Loucy (cell line): ENCODE data around the gene SLC6A18.

Source experiments
- EZH2phosphoT487 ChIP-seq: fragments of 200-600 bp; IDR thresholded peaks from 2 replicates; pipeline ENCODE4 v1.6.1; 2018; ENCODE audit warnings: antibody characterized with exemption, mild to moderate bottlenecking, moderate library complexity, borderline replicate concordance
- TF ChIP-seq, protein P1 (sequence below): fragments of 200-600 bp; sonication (generic); conservative IDR thresholded peaks from 2 replicates; pipeline ENCODE4 v1.5.1; 2014; ENCODE audit warnings: mild to moderate bottlenecking, antibody characterized with exemption, low read length

DNA sequence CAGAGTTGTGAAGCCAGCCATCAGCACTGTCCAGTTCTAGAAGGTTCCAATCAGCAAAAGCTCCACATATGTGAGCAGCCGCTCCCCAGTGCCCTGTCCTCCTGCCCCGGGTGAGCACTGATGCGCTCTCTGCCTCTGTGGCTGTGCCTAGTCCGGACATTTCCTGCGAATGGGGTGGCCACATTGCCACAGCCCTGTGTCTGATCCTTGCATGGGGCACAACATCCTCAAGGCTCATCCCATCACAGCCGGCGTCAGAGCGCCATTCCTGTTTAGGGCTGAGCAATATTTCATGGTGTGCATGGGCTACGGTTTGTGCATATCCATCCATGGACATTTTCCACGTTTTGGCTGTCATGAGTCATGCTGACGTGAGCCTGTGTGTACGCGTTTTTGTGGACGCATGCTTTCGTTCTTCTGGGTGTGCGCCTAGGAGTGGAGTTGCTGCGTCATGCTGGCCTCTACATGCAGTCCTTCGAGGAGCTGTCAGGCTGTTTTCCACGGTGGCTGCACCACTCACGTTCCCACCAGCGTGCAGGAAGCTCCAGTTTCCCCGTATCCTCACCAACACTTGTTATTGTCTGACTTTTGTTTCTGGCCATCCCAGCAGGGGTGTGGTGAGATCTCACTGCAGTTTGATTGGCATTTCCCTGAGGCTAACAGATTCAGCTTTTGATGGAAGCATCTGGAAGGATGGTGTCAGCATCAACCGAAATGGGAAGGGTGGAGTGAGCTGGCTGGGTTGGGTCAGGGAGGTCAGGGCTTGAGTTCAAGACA, 9.7 kb upstream of the SLC6A18 start:
- TF ChIP-seq, protein P1, sequence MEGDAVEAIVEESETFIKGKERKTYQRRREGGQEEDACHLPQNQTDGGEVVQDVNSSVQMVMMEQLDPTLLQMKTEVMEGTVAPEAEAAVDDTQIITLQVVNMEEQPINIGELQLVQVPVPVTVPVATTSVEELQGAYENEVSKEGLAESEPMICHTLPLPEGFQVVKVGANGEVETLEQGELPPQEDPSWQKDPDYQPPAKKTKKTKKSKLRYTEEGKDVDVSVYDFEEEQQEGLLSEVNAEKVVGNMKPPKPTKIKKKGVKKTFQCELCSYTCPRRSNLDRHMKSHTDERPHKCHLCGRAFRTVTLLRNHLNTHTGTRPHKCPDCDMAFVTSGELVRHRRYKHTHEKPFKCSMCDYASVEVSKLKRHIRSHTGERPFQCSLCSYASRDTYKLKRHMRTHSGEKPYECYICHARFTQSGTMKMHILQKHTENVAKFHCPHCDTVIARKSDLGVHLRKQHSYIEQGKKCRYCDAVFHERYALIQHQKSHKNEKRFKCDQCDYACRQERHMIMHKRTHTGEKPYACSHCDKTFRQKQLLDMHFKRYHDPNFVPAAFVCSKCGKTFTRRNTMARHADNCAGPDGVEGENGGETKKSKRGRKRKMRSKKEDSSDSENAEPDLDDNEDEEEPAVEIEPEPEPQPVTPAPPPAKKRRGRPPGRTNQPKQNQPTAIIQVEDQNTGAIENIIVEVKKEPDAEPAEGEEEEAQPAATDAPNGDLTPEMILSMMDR = no peak
- TF ChIP-seq EZH2phosphoT487 = no peak
